Naive thymus-derived CD8-positive, alpha-beta T cell (primary cell): ENCODE results near the gene ABLIM2. TPM values are rescaled to one million over a fixed set of nuclear protein-coding genes. Genes with fewer than 3 reads are reported as not detected.

Experiments used
- ATAC-seq, 2 donors: fragments of 150-1000 bp; cut with Tn5 transposase in 1 of 2; sonication (Bioruptor Pico), chemical (Tn5 transposase) in 1 of 2; 1 replicate in 1 of 2; 2 replicates in 1 of 2; pipeline ENCODE4 v1.10.0; 2021; ENCODE audit warnings: mild to moderate bottlenecking in 2 of 2, moderate library complexity in 2 of 2
- POLR2A ChIA-PET: fragments of 350-600 bp; sonication (Branson Sonifier 250); formaldehyde crosslinking; loops from one replicate; lab custom pipeline; 2021; ENCODE audit warnings: antibody characterized with exemption; lab: Charles Lee
- DNase-seq, 10 donors: peaks; one replicate each; pipeline versions ENCODE4 v3.0.0 to v3.0.0-alpha.2; 2020 to 2022
- H3K27ac Mint-ChIP-seq, 10 donors: one replicate each; pipeline ENCODE4 v1.8.0; 2020 to 2022; ENCODE audit warnings: mild to moderate bottlenecking in 10 of 10, mixed read lengths in 10 of 10, moderate library complexity in 4 of 10, inconsistent platforms in 1 of 10
- H3K27me3 Mint-ChIP-seq, 5 donors: one replicate each; pipeline ENCODE4 v1.8.0; 2021 to 2022; ENCODE audit warnings: mixed read lengths in 5 of 5
- H3K36me3 Mint-ChIP-seq, 3 donors: one replicate each; pipeline ENCODE4 v1.8.0; 2020 to 2022; ENCODE audit warnings: mixed read lengths in 3 of 3, mild to moderate bottlenecking in 2 of 3, inconsistent platforms in 1 of 3
- H3K4me1 Mint-ChIP-seq, 4 donors: one replicate each; pipeline ENCODE4 v1.8.0; 2021 to 2022; ENCODE audit warnings: mixed read lengths in 4 of 4
- H3K4me3 Mint-ChIP-seq, 10 donors: one replicate each; pipeline ENCODE4 v1.8.0; 2020 to 2022; ENCODE audit warnings: mild to moderate bottlenecking in 10 of 10, mixed read lengths in 10 of 10, moderate library complexity in 6 of 10, inconsistent platforms in 1 of 10
- H3K9me3 Mint-ChIP-seq, 9 donors: one replicate each; pipeline ENCODE4 v1.8.0; 2020 to 2022; ENCODE audit warnings: mixed read lengths in 9 of 9, mild to moderate bottlenecking in 3 of 9, inconsistent platforms in 1 of 9, moderate library complexity in 1 of 9
- polyA plus RNA-seq, 3 donors: library from polyadenylated mRNA; unstranded; fragments of 300-500 nt; fragmentation: Illumina TruSeq; gene quantifications; one replicate each; pipeline ENCODE4 v1.2.3, GENCODE V29; 2021
- total RNA-seq, 8 experiments: library from RNA in 2 of 8; stranded (reverse) in 2 of 8; gene quantifications; one replicate each; pipeline ENCODE4 v1.2.3 and lab custom pipeline; 2021 to 2026

The ABLIM2 gene
- total and polyA plus RNA-seq, 5 experiments from 2014 or later: 0.47 to 4.9 (median 2.4) TPM

DNA sequence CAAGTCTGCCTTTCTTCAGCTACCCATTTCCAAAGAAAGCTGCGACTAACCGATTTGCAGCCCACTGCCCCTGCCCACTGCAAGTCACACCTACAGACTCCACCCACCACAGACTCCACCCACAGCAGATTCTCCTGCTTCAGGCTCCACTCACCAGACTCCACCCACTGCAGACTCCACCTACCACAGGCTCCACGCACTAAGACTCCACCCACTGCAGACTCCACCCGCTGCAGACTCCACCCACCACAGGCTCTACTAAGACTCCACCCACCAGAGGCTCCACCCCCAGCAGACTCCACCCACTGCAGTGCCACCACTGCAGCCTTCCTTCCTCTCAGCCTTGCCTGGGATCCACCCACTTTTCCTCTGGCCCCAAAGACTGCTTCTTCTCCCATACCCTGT is 41.3 kb downstream of the ABLIM2 start:
- peaks cover 16 to 34% (median 28%) of the 10 kb centered on the region in 4 donors for H3K4me1 Mint-ChIP-seq
- no peaks in the 10 kb centered on the region for H3K9me3 Mint-ChIP-seq
- POLR2A ChIA-PET: no interaction called here
- peaks cover 0 to 4% (median 0%) of the 10 kb centered on the region in 5 donors for H3K27me3 Mint-ChIP-seq
- H3K36me3 Mint-ChIP-seq: no peaks in the 10 kb centered on the region
- H3K4me3 Mint-ChIP-seq: peak overlapping the region in 1 of 10 donors; percentile 29
- no peak overlapping the region for H3K27ac Mint-ChIP-seq
- peak in 1 of 2 donors; percentile 57 for ATAC-seq
- DNase-seq: peak in 4 of 10 donors; percentile 2 to 17 (median 10)

DNA sequence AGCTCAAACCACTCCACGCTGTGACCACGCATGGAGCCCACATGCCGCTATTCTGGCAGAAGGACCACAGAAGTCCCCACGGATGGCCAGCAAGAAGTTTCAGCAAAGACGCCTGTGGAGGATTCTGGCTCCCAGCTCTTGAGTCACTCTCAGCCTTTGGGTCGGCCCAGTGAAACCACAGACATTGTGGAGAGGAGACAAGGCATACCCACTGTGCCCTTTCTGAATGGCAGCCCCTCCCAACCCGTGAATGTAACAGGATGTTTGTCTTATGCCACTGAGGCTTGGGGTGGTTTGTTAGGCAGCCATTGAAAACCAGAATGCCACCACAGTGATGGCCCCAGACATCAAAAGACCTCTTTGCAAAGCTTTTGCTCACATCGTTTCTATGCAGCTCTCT is 42.7 kb downstream of the ABLIM2 start:
- H3K27me3 Mint-ChIP-seq: peaks cover 0 to 4% (median 2%) of the 10 kb centered on the region in 5 donors
- POLR2A ChIA-PET: no interaction called here
- peak overlapping the region in 4 of 10 donors; percentile 5 to 86 (median 11) for H3K27ac Mint-ChIP-seq
- peaks cover 16 to 34% (median 27%) of the 10 kb centered on the region in 4 donors for H3K4me1 Mint-ChIP-seq
- peak in 3 of 10 donors; percentile 24 to 40 (median 33) for DNase-seq
- no peaks in the 10 kb centered on the region for H3K36me3 Mint-ChIP-seq
- H3K9me3 Mint-ChIP-seq: no peaks in the 10 kb centered on the region
- ATAC-seq: peak; percentile 56 to 78
- peak overlapping the region in 7 of 10 donors; percentile 3 to 76 (median 42) for H3K4me3 Mint-ChIP-seq

DNA sequence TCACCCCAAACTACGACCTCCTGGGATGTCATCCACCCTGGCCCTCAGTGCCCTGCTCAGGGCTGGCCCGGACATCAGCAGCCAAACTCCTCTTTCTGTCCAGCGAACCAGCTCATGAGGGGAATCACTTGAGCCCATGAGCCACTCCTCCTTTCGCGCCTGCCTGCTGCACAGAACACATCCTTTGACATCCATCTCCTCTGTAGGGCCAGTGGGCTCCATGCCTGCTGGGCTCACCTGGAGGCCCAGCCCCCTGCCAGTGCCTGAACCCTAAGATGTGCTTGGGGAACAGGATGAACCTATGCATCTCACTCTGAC is 43.5 kb downstream of the ABLIM2 start:
- Mint-ChIP-seq H3K27ac (peak overlapping the region in 4 of 10 donors; percentile 9 to 86 (median 45)), H3K36me3 (no peaks in the 10 kb centered on the region), H3K4me1 (peaks cover 16 to 34% (median 27%) of the 10 kb centered on the region in 4 donors), H3K4me3 (no peak overlapping the region), H3K9me3 (no peaks in the 10 kb centered on the region), H3K27me3 (peaks cover 0 to 6% (median 2%) of the 10 kb centered on the region in 5 donors)
- POLR2A ChIA-PET: no interaction called here
- ATAC-seq: no peak
- no peak for DNase-seq

DNA sequence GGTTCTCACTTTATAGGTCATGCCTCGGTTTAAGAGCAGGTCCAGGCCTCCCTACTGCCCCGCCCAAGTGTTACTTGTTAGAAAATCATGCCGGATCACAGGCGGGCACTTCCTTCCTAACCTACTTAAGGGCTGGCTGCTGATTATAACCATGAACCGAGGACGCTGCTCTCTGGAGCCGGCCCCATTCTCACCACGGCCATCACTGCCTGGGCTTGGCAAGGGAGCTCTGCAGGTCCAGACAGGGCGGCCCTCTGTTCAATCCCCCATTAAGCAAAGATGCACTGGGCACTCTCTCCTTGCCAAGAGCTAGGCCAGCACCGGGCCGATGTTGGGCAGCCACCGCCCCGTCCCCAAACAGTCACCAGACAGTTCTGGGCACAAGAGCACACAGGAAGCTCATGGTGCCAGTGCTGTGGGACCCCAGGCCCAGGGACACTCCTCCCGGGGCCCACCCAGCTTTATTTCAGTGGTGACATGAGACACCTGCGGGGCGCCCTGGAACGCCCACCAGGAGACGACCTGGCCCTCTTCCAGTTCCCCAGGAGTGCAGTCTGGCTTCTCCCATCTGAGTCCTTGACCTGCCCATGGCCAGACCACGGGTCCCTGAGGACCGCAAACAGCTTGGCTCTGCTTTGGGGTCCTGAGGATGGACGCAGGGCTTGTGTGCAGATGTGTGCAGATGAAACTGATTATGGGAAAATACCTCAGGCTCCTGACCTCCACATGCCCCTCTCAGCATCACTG is 44.0 kb downstream of the ABLIM2 start:
- POLR2A ChIA-PET: no interaction called here
- H3K4me1 Mint-ChIP-seq: peaks cover 16 to 34% (median 27%) of the 10 kb centered on the region in 4 donors
- no peak overlapping the region for H3K4me3 Mint-ChIP-seq
- peak overlapping the region in 3 of 10 donors; percentile 9 to 37 (median 16) for H3K27ac Mint-ChIP-seq
- peaks cover 0 to 6% (median 2%) of the 10 kb centered on the region in 5 donors for H3K27me3 Mint-ChIP-seq
- no peaks in the 10 kb centered on the region for H3K36me3 Mint-ChIP-seq
- no peak for DNase-seq
- H3K9me3 Mint-ChIP-seq: no peaks in the 10 kb centered on the region
- ATAC-seq: no peak

DNA sequence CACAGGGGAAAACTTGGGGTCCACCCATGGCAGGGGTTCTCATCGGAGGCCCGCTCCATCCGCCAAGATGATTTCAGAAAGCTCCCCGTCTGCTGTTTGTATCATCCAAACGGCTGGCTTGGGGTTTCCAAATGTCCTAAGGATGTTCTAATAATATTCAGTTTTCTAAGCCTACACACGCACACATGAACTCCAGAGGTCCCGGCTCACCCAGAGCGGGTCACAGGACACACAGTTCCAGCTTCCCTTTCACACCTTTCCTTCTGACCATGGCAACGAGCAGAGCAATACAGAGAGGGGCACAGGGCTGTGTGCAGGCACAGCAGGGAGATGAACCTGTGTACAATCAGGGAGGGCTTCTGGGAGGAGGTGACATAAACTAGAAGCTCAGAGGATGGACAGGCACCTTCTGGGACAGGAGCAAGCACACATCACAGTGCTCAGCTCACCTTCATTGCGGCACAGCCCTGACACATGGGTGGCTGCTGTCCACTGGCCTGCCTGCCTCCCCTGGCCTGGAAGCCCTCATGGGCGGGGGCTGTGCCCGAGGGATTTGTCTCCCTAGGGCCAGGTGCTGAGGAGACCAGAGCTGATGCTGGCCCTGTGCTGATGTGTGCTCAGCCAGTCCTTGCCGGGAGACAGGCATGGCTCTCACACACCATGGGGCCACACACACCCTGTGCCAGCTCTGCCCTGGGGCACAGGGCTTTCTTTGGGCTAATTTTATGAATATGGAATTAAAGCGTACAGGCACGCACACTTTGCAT is 44.8 kb downstream of the ABLIM2 start:
- ATAC-seq: no peak
- no peak for DNase-seq
- no peak overlapping the region for H3K4me3 Mint-ChIP-seq

DNA sequence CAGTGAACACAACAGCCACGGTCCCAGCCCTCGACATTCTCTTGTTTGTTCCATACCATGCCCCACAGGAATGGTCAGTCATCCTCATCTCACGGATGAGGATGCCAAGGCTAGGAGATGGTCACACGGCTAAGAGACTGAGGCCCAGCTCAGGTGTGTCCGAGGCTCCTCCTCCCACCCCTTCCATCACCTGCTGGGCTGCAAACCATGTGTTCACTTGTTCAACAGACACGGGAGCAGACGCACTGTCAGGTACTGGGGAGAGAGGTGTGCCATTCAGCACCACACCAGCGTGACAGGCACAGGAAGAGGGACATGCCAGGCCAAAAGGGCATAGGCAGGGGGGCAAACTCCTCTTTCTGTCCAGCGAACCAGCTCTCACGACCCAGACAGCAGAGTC is 45.9 kb downstream of the ABLIM2 start:
- Mint-ChIP-seq H3K27me3 (peaks cover 0 to 6% (median 1%) of the 10 kb centered on the region in 5 donors), H3K9me3 (no peaks in the 10 kb centered on the region), H3K27ac (peak overlapping the region in 1 of 10 donors; percentile 27), H3K4me1 (peaks cover 16 to 28% (median 25%) of the 10 kb centered on the region in 4 donors), H3K4me3 (no peak overlapping the region), H3K36me3 (no peaks in the 10 kb centered on the region)
- POLR2A ChIA-PET: no interaction called here
- DNase-seq (no peak), ATAC-seq (no peak)

More for the DNA sequence above, 44.8 kb downstream of the ABLIM2 start:
- no peak overlapping the region for H3K27ac Mint-ChIP-seq
- H3K27me3 Mint-ChIP-seq: peaks cover 0 to 6% (median 2%) of the 10 kb centered on the region in 5 donors
- peaks cover 16 to 33% (median 27%) of the 10 kb centered on the region in 4 donors for H3K4me1 Mint-ChIP-seq
- POLR2A ChIA-PET: no interaction called here
- H3K36me3 Mint-ChIP-seq: no peaks in the 10 kb centered on the region
- H3K9me3 Mint-ChIP-seq: no peaks in the 10 kb centered on the region

DNA sequence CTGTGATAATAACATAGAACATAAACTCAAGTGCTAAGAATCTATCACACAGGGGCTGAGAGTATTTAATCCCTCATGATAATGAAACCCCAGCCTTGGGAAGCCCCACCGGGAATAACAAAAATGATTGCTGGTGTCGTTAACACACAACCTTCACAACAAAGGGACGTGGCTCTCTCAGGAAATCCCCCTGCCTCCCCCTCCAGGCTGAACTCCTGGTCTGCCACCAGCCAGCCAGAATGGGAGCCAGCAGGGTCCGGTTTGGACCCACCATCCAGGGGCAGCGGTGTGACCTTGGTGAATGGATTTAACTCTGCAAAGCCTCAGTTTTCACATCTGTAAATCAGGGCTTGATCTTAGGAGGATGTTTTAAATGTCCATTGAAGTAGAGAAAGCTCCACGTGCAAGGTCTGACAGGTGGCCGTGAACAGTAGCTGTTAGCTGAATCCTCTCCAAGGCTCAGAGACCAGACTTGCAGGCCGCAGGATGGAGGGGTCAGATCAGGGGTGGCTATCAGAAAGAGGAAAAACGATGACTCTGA is 46.5 kb downstream of the ABLIM2 start:
- ATAC-seq: no peak
- Mint-ChIP-seq H3K27ac (no peak overlapping the region), H3K4me1 (peaks cover 13 to 23% (median 21%) of the 10 kb centered on the region in 4 donors), H3K9me3 (no peaks in the 10 kb centered on the region), H3K36me3 (no peaks in the 10 kb centered on the region), H3K4me3 (no peak overlapping the region), H3K27me3 (peaks cover 0 to 6% (median 4%) of the 10 kb centered on the region in 5 donors)
- no peak for DNase-seq
- POLR2A ChIA-PET: no interaction called here

DNA sequence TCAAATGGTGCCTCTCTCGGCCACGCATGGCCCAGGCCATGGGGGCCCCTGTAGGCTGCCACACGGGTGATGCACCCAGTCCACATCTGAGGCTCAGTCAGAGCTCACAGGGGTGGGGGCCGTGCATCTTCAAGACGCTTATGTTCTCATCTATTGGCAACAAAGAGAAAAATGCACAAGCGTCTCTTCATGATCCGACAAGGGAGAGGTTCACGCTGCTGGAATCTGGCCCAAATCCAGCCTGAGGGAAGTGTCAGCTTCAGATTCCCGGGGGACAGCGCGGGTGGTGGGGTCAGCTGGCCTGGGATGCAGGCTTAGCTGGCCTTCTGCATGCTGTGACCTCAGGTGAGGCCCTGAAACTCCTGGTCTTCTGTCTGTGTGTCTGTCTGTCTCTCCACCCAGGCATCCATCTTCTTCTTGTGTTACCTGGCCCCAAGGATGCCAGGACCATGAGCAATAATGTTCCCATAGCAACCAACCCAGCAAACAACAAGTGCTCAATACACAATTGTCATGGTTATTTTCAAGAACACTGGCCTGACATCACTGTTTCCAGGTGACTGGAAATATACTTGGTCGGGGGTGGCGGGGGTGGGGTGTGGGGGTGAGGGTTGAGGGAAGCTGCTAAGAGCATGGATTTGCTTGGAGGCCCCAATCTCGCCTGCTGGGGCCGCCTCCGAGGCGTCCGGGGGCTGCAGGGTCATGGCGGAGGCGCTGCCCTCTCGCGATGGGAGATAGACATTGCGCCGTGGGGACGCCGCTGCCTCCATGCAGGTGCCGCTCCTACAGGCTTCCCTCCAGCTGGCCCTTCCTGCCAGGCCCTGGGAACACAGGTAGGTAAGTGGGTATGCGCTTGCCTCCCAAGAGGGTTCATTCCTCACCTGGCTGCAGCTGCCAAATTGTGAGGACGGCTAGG is 48.3 kb downstream of the ABLIM2 start:
- POLR2A ChIA-PET: no interaction called here
- ATAC-seq (peak in 1 of 2 donors; percentile 37), DNase-seq (no peak)
- Mint-ChIP-seq H3K27ac (peak overlapping the region in 2 of 10 donors; percentile 29 to 56), H3K27me3 (peaks cover 0 to 6% (median 3%) of the 10 kb centered on the region in 5 donors), H3K4me3 (no peak overlapping the region), H3K4me1 (peaks cover 0 to 9% (median 4%) of the 10 kb centered on the region in 4 donors), H3K9me3 (no peaks in the 10 kb centered on the region), H3K36me3 (no peaks in the 10 kb centered on the region)

DNA sequence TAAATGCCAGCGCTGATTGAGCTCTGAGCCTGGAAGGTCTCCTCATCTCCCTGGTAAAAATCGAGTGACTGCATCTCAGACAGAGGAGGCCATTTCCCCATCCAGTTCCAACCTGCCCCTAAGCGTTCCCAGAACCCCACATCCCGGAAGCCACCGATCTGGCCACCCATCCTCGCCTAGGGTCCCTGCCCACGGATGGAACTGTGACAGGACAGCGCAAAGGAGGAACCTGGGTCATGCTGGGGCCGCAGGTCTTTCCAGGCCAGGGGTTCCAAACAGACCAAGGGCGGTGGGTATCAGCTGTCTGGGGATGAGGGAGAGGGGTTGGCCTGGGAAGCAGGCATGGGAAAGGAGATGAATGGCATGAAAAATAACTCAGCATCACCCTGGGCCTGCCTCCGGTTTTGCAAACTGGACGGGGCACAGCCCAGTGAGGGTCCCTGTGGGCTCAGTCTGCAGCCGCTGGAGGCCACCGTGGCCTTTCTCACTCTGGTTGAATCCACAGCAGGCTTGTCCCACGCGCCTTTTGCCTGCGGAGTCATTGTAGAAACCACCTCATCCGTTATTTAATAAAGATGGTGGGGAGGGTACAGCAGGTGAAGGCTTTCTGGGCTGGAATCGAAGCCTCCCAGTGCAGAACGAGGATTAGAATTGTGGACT is 49.1 kb downstream of the ABLIM2 start:
- Mint-ChIP-seq H3K27ac (no peak overlapping the region), H3K9me3 (no peaks in the 10 kb centered on the region), H3K36me3 (no peaks in the 10 kb centered on the region), H3K4me1 (peaks cover 0 to 5% (median 0%) of the 10 kb centered on the region in 4 donors), H3K4me3 (no peak overlapping the region), H3K27me3 (peaks cover 0 to 10% (median 4%) of the 10 kb centered on the region in 5 donors)
- no peak for DNase-seq
- POLR2A ChIA-PET: no interaction called here
- no peak for ATAC-seq

DNA sequence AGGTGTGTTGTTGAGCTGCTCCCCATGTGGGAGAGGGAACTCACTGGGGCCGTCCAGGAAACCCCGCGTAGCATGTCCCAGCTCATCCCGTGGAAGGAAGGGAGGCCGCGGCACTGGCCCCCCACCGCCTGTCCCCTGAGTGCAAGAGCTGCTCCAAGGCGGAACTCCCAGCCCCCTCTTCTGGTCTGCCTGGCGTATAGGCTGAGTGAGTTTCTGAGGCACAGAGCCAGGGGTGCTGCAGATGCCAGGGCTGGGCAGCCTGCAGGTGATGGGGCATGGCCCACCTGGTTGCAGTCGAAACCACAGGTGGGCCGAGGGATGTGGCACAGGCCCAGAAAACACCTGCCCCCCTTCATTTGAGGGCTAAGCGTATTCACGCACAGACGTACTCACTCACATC is 49.6 kb downstream of the ABLIM2 start:
- Mint-ChIP-seq H3K27me3 (peaks cover 0 to 10% (median 4%) of the 10 kb centered on the region in 5 donors), H3K36me3 (no peaks in the 10 kb centered on the region), H3K9me3 (no peaks in the 10 kb centered on the region), H3K4me3 (no peak overlapping the region), H3K4me1 (peaks cover 0 to 4% (median 0%) of the 10 kb centered on the region in 4 donors), H3K27ac (no peak overlapping the region)
- POLR2A ChIA-PET: no interaction called here
- DNase-seq (no peak), ATAC-seq (no peak)

DNA sequence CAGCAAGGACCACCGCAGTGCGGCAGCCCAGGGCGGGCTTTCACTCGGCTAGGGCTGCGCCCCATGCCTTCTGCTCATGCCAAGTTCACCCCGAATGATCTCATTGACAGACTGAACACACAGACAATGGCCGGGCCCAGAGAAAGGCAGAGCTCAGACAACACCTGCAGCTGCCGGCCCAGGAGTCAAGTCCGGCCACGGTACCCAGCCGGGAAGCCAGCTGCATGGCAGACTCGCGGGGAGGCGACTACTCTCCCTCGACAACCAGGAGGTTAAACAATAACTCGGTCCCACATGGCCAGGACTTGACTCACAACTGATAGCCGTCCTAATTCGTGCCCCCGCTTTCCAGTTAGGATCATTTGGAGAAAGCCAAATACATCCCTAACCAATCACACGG is 50.4 kb downstream of the ABLIM2 start:
- DNase-seq (no peak), ATAC-seq (no peak)
- Mint-ChIP-seq H3K4me3 (no peak overlapping the region), H3K27me3 (peaks cover 0 to 10% (median 4%) of the 10 kb centered on the region in 5 donors), H3K9me3 (no peaks in the 10 kb centered on the region), H3K27ac (no peak overlapping the region), H3K4me1 (peaks cover 0 to 2% (median 0%) of the 10 kb centered on the region in 4 donors), H3K36me3 (no peaks in the 10 kb centered on the region)
- POLR2A ChIA-PET: no interaction called here
